ENCODE results near the gene SLC25A30.

DNA sequence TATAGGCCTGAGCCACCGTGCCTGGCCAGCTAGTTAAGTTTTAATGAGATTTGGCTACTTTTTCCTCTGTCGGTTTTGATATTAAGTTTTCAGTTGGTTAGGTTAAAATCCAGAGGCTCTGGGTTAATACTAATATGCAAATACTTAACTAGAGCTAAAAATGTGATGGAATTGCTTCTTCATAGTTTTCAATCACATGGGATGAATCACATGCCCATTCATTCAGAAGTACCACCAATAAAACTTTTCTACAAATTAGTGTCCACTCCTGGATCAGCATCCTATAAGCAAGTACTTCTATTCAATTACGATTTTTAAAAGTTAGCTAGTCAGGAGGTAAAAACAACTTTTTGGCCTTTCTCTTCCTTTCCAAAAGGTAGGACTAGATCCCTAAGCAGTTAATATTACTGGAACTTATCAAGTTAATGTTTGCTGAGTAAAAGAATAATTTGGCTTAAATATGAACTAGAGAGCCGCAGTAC lies 4.3 kb downstream of the SLC25A30 start:
- no peak for TF ChIP-seq MLLT1 (IDR thresholded peaks at IDR 0.05)
- TF ChIP-seq SMAD3 (CRISPR knock-in tag; conservative IDR thresholded peaks at IDR 0.05): no peak
- TF ChIP-seq EP300 (IDR thresholded peaks at IDR 0.05; ENCODE audit: low read length): no peak
- TF ChIP-seq ZNF41 (CRISPR knock-in tag; conservative IDR thresholded peaks at IDR 0.05): no peak
- no peak for TF ChIP-seq RAD51 (IDR thresholded peaks at IDR 0.05; ENCODE audit: borderline replicate concordance, low read depth)
- no peak for TF ChIP-seq ZNF780A (CRISPR knock-in tag; IDR thresholded peaks at IDR 0.05)
- no peak for TF ChIP-seq ZKSCAN3 (CRISPR knock-in tag; IDR thresholded peaks at IDR 0.05)

All from K562 (cell line).